ENCODE measurements around the gene FABP7.

FABP7 gene

DNA sequence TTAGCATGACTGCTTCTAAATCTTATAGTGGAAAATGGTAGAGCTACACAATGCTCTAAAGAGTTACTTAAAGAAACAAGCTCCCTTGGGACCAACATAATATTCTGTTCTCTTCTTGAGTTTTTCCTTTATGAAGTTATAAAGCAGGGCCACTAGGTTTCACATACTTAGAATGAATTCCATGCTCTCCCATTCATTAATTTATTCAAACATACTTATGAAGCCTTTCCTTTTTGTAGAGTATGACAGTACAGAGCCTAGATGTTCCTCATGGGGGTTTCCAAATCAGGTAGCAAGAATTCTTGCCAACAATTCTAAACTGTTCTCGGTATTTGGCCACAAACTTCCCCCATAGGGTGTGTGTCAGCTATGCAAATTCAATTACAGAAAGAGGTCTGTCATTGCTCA, 20.6 kb upstream of the FABP7 start:
- no peak for DNase-seq (ENCODE audit: low read depth)

DNA sequence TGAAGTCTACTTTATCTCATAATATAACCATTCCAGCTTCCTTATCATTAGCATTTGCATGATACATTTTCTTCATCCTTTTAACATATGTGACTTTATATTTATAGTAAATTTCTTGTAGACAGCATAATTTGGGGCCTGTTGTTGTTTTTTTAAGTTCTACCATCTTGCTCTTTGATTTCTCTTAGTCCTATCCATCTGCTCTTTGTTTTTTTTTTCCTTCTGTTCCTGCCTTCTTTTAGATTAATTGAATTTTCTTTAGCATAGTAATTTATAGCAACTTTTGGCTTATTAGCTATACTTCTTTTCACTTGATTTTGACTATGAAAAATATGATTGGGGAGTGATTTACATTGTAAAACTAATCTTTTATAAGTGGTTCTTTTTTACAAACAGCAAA, 19.2 kb upstream of the FABP7 start:
- DNase-seq (ENCODE audit: low read depth) = no peak

DNA sequence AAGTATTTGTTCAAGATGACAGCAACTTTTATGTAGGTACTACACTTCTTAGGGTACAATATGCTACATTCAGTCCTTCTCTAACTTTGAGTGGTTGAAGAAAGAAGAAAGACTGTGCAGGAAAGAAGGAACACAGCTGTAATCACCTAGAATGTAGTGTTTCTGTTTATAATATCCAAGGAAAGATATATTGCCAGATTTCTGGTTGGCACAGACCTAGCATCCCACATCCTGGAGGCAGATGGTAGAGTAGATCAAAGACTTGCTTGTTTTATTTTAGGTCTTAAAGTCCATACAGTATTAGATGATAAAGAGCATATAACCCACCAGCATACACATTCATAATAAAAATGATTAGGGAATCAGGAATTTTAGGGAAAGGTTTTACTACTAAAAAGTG, 13.3 kb upstream of the FABP7 start:
- DNase-seq (ENCODE audit: low read depth) = no peak

DNA sequence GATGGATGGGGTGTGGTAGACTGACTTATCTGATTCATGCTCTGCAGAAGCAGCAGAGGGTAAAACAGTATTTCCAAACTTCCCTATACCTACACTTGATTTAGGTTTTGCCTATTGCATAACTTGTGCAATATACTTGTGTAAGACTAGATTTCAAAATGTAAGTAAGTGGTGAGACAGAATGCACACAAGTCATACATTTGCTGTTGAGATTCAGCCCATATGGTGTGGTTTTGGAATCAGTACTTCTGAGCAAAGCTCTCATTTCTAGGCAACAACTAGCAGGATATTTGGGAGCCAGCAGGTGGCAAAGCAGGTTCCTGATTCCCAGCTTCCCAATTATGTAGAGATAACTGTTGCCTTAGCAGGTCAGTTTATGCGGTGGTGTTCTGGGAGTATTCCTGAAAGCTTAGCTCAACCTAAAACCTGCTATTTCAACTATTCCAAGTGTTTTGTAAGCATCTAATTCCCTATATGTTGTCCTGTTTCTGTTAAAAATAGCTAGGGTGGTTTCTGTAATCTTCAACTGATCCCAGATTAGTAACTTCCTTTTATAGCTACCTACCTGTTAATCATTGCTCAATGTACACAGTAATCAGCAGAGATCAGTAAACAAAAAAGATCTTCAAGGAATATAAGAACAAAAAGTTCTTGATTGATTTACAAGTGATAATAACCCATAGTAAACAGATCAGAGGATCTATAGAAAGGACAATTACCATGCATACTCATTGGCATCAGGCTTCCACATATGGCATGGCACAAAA, 8.5 kb upstream of the FABP7 start:
- DNase-seq (ENCODE audit: low read depth) = no peak

DNA sequence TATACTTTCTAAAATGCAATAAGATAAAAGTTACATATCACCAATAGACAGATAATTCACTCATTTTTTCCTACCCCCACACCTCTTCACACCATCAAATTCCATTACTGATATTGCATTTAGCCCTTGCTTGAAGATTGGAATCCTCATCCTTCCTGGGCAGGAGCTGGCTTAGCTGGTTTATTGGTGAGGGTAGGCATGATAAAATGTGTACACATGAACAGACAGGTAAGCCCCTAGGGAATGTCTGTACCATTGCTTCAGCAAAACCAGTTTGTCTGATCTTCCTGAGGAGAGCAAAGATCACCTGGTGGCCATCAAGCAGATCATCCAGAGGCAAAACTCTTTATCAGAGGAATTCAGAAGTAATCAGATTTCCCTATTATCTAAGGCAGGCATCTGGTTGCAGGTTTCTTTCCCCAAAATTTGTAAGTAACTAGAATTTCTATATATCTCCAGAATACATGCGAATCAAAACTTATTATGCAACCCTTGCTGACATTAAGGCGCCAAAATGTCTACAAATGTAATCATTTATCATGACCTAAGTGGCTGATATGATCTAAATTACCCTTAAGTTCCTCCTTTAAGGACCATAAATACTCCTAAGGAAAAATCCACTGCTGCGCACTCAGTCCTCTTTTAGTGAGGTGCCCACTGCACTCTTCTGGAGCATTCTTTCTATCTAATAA, 6.6 kb upstream of the FABP7 start:
- no peak for DNase-seq (ENCODE audit: low read depth)

DNA sequence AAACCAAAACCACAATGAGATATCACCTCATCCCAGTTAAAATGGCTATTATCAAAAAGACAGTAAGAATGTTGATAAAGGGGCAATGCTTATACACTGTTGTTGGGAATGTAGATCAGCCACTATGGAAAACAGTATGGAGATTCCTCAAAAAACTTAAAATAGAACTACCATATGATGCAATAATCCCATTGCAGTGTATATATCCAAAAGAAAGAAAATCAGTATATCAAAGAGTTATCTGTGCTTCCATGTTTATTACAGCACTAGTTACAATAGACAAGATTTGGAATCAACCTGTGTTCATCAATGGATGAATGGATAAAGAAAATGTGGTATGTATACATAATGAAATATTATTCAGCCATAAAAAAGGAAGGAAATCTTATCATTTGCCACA, 3.5 kb upstream of the FABP7 start:
- no peak for DNase-seq (ENCODE audit: low read depth)

DNA sequence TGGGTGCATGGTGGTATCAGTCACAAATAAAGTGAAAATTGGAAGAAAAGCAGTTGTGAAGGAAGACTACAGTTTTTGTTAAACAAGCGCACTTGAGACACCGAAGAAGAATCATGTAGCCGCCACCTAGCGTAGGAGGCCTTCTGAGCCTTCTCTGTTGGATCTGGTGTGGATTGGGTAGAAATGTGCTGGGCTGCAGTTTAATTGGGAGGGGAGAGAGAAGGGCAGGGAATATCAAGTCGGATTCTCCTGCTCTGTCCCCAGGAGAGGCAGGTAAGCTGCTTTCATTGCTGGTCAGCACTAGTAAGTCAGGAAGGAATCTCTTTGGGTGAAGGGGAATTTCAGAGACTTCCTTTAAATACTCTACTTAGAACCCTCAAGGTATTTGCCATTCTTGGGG, 1.2 kb upstream of the FABP7 start:
- no peak for DNase-seq (ENCODE audit: low read depth)

DNA sequence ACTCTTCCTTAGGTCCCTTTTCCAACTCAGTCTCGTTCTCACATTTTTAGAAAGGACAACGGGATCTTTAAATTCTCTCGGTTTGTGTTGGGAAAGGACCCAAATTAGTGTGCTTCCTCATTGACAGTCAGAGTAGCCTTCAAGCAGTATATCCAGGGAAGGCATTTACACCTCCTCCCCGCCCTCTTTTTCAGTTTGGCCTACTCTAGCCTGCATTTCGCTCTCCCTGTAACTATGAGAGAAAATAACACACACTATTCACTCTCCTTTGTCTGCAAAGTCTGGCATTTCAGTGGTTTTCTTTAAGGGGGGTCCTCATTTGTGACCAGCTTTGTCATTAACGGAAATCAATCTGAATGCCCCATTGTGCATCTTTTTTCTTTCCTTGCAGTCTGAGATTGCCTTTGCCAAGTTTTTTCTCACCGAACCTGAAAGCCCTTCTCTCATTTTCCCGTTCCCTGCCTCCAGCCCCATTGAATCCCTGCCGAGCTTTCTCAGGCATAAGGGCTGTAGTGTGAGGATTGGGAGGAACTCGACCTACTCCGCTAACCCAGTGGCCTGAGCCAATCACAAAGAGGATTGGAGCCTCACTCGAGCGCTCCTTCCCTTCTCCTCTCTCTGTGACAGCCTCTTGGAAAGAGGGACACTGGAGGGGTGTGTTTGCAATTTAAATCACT, 393 bp upstream of the FABP7 start:
- no peak for DNase-seq (ENCODE audit: low read depth)

DNA sequence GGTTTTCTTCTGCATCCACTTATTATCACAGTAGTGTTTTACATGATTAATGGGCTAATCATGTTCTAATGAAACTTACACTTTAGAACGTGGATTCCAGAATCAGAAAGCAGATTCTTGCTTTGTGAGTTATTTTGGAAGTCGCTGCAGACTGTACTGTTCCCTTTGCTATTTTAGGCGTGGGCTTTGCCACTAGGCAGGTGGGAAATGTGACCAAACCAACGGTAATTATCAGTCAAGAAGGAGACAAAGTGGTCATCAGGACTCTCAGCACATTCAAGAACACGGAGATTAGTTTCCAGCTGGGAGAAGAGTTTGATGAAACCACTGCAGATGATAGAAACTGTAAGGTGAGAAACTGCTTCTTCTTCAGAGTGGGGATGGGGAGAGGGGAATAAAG, 598 bp downstream of the FABP7 start:
- DNase-seq (ENCODE audit: low read depth) = no peak

DNA sequence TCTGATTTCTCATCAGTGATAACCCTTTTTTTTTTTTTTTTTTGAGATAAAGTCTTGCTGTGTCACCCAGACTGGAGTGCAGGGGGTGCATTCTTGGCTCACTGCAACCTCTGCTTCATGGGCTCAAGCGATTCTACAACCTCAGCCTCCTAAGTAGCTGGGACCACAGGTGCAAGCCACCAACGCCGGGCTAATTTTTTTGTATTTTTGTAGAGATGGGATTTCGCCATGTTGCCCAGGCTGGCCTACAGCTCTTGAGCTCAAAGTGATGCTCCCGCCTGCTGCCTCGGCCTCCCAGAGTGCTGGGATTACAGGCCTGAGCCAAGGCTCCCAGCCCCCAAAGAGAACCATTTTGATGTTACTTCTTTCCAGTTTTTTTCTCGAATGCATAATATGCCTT, 2.2 kb downstream of the FABP7 start:
- no peak for DNase-seq (ENCODE audit: low read depth)

DNA sequence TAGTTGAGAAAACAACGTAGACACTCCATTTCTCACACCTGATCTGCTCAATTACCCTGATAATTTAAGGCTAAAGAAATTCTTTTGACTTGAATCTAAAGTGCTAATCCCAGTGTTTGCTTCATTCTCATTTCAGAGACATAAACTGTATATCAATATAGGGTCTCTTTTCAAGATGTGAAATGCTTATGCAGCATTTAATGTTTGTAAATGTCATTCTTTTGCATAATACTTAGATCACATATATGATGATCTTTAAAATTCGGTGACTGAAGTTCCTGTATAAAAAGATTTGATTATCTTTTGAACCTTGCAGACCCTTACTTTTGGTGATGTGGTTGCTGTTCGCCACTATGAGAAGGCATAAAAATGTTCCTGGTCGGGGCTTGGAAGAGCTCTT, 3.9 kb downstream of the FABP7 start:
- no peak for DNase-seq (ENCODE audit: low read depth)

DNA sequence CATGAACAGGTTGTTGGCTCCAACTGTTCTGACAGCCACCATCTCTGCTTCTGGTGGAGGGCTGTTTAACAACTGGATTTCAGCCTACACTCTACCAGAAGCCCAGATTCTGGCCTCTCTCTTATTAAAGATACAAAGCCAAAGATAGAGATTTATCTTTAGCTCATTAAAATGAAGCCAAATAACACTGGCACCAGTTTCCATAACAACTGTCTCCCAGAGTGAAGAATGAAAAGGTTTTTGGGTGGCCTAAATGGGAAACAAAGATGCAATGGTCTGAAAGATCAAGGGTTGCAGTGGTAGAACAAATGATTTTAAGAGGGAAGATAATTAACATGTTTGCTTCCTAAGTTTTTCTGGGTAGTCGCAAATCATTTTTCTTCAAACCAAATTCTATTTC, 6.4 kb downstream of the FABP7 start:
- no peak for DNase-seq (ENCODE audit: low read depth)

DNA sequence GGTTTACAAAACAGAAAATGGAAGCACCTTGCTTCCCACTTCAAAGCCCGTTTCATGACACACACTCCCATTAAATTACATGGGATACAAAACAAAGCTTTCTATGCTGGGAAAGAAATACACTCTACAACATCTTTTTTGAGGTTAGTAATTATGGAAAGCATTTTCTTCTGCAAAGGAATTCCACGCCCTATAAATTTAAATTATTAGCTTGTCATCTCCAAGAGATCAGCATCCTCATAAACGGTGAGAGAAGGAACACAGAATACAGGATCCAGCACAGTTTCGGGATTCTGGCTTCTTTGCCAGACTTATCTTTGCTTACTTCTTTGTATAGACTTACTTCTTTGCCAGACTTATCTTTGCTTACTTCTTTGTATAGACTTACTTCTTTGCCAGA, 8.2 kb downstream of the FABP7 start:
- no peak for DNase-seq (ENCODE audit: low read depth)

DNA sequence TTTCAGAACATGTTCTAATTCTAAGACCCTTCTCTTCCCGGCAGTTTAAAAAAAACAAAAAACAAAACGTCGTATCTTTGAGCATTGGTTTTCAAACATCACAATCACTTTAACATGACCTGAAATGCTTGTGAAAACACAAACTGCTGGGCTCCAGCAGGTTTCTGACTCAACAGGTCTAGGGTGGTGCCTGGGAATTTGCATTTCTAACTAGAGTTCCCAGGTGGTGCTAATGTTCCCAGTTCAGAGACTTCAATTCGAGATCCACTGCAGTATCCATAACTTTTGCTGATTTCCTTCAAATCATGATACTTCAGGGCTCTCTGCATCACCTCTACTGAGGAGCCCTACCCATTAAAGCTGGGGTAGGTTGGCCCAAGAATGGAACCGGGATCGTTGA, 8.7 kb downstream of the FABP7 start:
- DNase-seq (ENCODE audit: low read depth) = no peak

DNA sequence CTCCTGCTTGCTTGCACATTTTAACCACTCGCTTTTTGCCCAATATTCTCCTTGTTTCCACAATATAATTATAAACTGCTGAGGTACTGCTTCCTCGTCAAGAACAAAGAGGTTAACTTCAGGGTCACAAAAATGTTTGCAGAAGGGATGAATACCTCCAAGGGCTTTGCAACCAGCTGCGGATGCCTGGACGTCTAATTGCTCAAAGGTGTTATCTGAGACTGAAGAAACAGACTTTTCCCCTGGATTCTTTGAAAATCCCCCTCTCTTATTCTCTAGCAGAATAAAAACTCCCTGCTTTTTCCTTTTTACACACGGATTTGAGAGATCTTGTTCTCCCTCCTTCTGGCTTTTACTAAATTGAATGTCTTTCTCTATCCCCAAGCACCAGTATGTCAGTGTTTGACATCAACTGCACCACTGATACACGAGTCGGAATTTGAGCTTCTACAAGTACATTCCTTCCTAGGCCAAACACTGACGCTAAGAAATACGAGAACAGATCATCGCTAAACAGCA, 9.2 kb downstream of the FABP7 start:
- DNase-seq (ENCODE audit: low read depth) = no peak

DNA sequence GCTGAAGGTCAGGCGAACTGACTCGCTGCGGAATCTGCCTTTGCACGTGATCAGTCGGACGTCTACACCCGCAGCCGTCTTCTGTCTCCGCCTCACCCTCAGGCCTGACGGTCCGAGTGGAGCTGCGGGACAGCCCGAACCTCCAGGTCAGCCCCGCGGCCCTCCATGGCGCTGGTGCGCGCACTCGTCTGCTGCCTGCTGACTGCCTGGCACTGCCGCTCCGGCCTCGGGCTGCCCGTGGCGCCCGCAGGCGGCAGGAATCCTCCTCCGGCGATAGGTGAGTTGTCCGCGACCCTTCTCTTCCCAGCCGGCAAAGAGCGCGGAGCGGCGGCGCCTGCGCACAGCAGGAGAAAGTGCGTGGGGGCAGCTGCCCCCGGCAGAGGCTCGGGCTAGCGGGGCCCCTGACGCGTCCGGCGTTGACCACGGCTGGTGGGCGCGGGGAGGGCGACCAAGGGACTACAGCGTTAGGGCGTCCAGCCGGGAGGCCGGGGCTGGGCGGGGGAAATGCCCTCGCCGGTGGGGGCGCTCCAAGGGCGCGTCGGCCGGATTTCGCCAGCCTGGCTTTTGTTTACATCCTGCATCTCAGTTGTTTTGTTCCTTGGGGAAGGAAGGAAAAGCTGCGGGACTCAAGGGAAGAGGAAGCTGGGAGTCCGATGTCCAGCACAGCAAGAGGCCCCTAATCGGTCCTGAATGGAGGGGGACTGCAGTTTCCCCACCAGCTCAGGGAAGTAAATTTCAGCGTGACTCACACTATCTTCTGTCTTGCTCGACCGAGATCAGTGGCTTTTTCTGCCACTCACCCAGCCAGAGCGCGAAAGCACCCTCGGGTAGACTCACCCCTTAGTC, 9.9 kb downstream of the FABP7 start, which contains the start of gene SMPDL3A:
Gene SMPDL3A, plus strand, starts transcription at position 77 of the 846 bp plus-strand sequence. Its CDS starts 89 bp downstream, at position 166.
- DNase-seq (ENCODE audit: low read depth) = peak; percentile 62

DNA sequence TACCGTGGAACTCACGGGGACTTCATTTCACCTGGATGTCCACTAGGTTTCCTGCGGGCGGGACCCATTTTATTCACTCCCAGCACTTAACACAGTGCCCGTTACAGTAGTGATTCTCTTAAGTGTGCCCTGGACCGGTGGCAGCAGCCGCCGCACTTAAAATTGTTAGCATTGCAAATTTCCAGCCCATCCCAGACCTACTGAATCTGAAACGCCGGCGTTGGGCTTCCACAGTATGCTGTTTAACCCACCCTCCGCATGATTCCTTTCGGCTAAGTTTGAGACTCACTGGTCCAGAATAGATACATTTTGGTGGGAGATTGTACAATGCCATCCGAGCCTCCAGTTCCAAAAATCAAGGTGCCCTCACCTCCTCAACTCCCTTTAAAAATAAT, 10.5 kb downstream of the FABP7 start:
- no peak for DNase-seq (ENCODE audit: low read depth)

DNA sequence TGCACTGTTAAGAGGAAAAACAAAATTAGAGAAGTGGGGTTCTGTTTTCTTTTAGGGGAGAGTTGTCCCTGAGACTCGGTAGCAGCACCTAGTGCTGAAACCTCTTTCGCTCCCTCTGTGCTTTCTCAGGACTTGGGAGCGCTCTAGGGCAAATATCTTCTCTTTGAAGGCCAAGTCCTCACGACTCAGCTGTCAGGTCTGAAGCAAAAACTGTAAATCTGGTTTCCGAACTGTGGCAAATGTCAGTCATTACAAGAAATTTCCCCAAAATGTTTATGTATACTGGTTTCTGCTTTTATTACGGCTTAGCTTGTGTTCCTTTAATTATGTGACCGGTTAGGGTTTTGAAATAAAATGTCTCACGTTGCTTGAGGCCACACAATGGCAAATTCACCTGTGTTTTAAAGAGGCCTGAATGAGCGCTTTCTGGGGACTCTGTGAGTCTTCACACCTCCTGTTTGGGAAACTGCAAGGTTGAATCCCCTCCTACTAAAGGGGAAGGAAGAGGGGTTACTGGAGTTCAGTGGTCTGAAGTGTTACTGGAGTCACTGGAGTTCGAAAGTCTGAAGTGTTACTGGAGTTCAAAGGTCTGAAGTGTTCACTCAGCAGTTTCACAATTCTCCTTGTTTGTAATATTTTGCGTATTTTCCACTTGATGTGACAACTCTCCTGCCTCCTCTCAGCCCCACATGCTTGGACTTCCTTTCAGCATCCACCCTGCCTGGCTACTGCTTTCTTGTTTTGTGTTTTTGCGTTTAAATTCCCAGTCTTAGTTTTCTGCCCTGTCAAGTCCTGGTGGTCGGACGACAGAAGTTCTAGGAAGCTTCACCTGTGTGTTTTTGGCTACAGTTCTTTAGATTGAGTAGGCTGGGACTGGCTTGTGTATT, 11.2 kb downstream of the FABP7 start:
- no peak for DNase-seq (ENCODE audit: low read depth)

DNA sequence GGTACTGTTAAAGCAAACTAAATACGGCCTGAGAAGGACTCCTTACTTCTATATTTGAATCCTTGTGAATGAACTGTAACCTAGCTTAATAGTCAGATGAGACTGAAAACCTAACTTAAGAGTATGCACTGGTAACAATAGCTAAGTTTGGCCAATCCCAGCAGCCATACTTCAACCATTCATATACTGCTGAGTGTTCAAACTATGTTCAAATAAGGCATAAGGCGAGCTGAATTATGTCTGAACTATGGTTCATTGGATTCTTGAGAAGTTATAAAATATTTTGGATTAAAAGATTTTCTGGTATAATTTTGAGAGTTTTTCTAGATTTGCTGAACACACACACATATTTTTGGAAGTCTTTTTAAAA, 11.8 kb downstream of the FABP7 start:
- no peak for DNase-seq (ENCODE audit: low read depth)

DNA sequence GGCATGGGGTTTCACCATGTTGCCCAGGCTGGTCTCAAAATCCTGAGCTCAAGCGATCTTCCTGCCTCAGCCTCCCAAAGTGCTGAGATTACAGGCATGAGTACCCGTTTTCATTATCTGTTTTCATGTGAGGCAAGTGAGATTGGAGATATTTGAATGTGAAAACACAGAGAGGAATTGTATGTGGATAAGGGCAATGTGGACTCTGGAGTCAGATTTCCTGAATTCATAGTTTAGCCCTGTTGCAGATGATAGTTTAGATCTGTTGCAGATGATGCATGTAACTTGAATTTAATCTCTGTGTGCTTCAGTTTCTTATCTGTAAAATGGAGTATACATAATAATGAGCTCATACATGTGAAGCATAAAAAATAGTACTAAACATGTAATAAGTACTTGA, 13.2 kb downstream of the FABP7 start:
- DNase-seq (ENCODE audit: low read depth) = no peak

DNA sequence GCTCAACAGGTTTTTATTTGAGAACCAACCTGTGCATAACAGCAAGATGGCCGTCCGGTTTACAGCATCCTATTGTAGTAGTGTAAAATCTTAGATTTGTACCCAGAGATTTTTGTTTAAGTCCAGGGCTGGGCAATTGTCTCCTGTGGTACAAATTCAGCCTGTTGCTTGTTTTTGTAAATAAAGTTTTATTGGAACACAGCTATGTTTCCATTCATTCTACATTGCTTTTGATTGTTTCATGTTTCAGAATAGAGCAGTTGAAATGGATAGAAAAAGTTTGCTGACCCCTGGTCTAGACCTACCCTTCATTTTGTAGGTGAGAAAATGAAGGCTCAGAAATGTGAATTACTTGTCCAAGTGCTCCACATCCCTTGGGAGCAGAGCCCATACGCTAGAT, 18.0 kb downstream of the FABP7 start:
- no peak for DNase-seq (ENCODE audit: low read depth)
